ENCODE measurements around the gene NID2. TPM values are rescaled to one million over a fixed set of nuclear protein-coding genes. Genes with fewer than 3 reads are reported as not detected.

Gene NID2
- total and polyA plus RNA-seq, 10 of the 15 experiments (the other 5 are each of a cell fraction or from before 2014, with no cell fraction given) = 0.04 to 0.49 (median 0.23) TPM; not detected in 3

DNA sequence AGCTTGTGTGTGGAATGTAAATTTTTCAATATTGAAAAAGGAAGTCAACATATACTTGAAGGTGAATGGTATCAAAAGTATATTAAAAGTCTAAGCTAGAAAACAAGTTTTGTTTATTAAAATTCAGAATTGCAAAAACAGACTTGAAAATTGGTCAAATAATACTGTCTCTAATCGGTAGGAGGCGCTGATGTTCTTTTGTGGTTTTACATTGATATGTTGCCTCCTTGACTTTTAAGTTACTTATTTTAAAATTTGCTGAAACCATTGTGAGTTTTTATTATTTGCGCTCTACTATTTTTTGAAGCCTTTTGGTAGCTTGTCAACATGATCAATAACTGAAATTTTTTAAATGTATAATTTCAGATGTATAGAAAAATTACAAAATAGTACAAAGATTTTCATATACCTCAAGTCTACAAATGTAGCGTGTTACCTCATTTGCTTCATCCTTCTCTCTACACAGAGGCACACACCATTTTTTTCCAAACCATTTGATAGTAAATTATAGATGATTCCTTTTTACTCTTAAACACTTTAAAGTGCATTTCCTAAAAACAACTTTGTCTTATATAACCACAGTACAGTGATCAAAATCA lies 72.6 kb downstream of the NID2 start:
- FAIRE-seq (peak; percentile 72), DNase-seq (ENCODE audit: low read depth, low spot score) (no peak), ATAC-seq (0 out of 3 replicates have a peak, but pooled peaks have one; percentile 22)
- peaks cover 33% of the 10 kb centered on the region for H3K79me2 ChIP-seq (ENCODE audit: control insufficient read depth, insufficient read depth, low read length)
- no peaks in the 10 kb centered on the region for H3K9me3 ChIP-seq (replicated peaks; ENCODE audit: control insufficient read depth, insufficient read depth, low read length)
- SMC1A ChIA-PET (ENCODE audit: uncharacterized antibody, unreplicated experiment) = interaction anchor here (0.6 to 3.6 kb wide), 14 partner anchors 10 to 321 kb away, joined by 3 to 33 read pairs (median 3); no protein-coding TSS in a partner anchor
- no peak overlapping the region for H3K4me2 ChIP-seq (ENCODE audit: control insufficient read depth, insufficient read depth)
- in situ Hi-C loops (cut with MboI) (no loop called here), intact Hi-C loops (cut with micrococcal nuclease; ENCODE audit: unreplicated experiment) (loop anchor here (2.0 to 10.0 kb wide), 3 partner anchors 135 to 479 kb away; no protein-coding TSS in a partner anchor)
- no peaks in the 10 kb centered on the region for H3K27me3 ChIP-seq (replicated peaks in 1 of 2; ENCODE audit: control insufficient read depth in 2 of 2, insufficient read depth in 2 of 2, low read length in 1 of 2)
- WGBS (ENCODE audit: insufficient coverage, insufficient replicate concordance, low lambda C conversion rate, missing lambda C conversion rate) = 62% methylated on average over 4 of the region's 4 CpGs
- CTCF ChIA-PET = interaction anchor here (0.6 to 5.9 kb wide), 35 partner anchors 8 to 1121 kb away, joined by 3 to 67 read pairs (median 4); partner anchors contain the start of genes GNG2, GPR137C and TXNDC16
- no peaks in the 10 kb centered on the region for H4K20me1 ChIP-seq (ENCODE audit: control insufficient read depth, insufficient read depth)
- BruUV-seq (replicated peaks) = no TSS peak
- peaks cover 0 to 33% of the 10 kb centered on the region in 2 experiments for H3K36me3 ChIP-seq (ENCODE audit: control insufficient read depth in 2 of 2, insufficient read depth in 2 of 2, low read length in 1 of 2)
- RAD21 ChIA-PET (ENCODE audit: unreplicated experiment) = interaction anchor here (0.5 to 2.4 kb wide), 12 partner anchors 10 to 556 kb away, joined by 3 to 13 read pairs (median 3); partner anchors contain the start of gene TXNDC16
- peaks cover under 1% of the 10 kb centered on the region for H3K4me1 ChIP-seq (ENCODE audit: control insufficient read depth, insufficient read depth, low read length)
- no peak overlapping the region for H3K27ac ChIP-seq (ENCODE audit: control insufficient read depth, insufficient read depth)
- H3K9ac ChIP-seq (ENCODE audit: control insufficient read depth, insufficient read depth, low read length) = no peak overlapping the region
- POLR2A ChIA-PET = no interaction called here
- no peak overlapping the region for H3K4me3 ChIP-seq
- no peak overlapping the region for H2AFZ ChIP-seq (ENCODE audit: control insufficient read depth, low read depth, low read length)
- TF ChIP-seq RAD21 (IDR thresholded peaks at IDR 0.05; ENCODE audit: insufficient read depth, low read depth, low read length) (peak; percentile 65), CBFB (IDR thresholded peaks at IDR 0.05; ENCODE audit: low read depth) (peak; percentile 54; the same call in 1 of the 2 replicates), RUNX3 (IDR thresholded peaks at IDR 0.05; ENCODE audit: low read length) (peak; percentile 77), SMC3 (IDR thresholded peaks at IDR 0.05; ENCODE audit: borderline replicate concordance, low read length) (peak; percentile 52; the same call in 1 of the 2 replicates), CTCF (IDR thresholded peaks at IDR 0.05 in 2 of 3, conservative IDR thresholded peaks at IDR 0.05 in 1 of 3; ENCODE audit: control insufficient read depth in 2 of 3, extremely low read depth in 1 of 3, insufficient read depth in 1 of 3, low read depth in 3 of 3, low read length in 3 of 3) (peak; percentile 50 to 60 (median 56); a peak in 5 of 6 replicates)
- TF ChIP-seq, protein P1, sequence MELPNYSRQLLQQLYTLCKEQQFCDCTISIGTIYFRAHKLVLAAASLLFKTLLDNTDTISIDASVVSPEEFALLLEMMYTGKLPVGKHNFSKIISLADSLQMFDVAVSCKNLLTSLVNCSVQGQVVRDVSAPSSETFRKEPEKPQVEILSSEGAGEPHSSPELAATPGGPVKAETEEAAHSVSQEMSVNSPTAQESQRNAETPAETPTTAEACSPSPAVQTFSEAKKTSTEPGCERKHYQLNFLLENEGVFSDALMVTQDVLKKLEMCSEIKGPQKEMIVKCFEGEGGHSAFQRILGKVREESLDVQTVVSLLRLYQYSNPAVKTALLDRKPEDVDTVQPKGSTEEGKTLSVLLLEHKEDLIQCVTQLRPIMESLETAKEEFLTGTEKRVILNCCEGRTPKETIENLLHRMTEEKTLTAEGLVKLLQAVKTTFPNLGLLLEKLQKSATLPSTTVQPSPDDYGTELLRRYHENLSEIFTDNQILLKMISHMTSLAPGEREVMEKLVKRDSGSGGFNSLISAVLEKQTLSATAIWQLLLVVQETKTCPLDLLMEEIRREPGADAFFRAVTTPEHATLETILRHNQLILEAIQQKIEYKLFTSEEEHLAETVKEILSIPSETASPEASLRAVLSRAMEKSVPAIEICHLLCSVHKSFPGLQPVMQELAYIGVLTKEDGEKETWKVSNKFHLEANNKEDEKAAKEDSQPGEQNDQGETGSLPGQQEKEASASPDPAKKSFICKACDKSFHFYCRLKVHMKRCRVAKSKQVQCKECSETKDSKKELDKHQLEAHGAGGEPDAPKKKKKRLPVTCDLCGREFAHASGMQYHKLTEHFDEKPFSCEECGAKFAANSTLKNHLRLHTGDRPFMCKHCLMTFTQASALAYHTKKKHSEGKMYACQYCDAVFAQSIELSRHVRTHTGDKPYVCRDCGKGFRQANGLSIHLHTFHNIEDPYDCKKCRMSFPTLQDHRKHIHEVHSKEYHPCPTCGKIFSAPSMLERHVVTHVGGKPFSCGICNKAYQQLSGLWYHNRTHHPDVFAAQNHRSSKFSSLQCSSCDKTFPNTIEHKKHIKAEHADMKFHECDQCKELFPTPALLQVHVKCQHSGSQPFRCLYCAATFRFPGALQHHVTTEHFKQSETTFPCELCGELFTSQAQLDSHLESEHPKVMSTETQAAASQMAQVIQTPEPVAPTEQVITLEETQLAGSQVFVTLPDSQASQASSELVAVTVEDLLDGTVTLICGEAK (IDR thresholded peaks at IDR 0.05; ENCODE audit: borderline replicate concordance) = no peak

Data from GM12878 (cell line).